GM12874 (cell line): ENCODE results near the gene OMP.

Experiments used
- CTCF ChIP-seq: IDR thresholded peaks from 2 replicates; pipeline ENCODE4 v1.5.1; 2011; ENCODE audit warnings: low read depth, mild to moderate bottlenecking, control low read depth, low read length, moderate library complexity; ENCODE audit not compliant: insufficient read depth

Gene OMP

DNA sequence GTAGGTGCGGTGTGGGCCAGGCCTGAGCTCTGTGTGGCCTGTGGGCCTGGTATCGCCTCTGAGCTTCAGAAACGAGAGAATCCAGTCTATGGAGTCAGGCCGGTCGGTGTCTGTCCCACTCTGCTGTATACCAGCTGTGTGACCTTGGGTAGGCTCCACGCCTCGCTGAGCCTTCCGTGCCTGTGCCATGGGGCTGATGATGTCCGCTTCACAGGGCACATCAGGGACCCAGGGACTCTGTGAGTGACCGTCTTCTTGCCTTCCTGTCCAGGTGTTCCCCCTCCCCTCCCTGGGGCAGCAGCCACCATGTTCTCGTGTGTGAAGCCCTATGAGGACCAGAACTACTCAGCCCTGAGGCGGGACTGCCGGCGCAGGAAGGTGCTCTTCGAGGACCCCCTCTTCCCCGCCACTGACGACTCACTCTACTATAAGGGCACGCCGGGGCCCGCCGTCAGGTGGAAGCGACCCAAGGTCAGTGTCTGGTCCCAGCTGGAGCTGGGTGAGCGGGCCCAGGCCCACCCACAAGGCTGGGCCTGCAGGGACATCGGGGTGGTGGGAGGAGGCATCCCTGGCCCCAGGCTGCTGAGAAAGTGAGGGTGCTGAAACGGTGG is 18.0 kb upstream of the OMP start:
- no peak for TF ChIP-seq CTCF

GRCh38 chr11:77085652-77086051 is 17.0 kb upstream of the OMP start:
- TF ChIP-seq CTCF: no peak

GRCh38 chr11:77086521-77087472 is 15.8 kb upstream of the OMP start:
- no peak for TF ChIP-seq CTCF

DNA sequence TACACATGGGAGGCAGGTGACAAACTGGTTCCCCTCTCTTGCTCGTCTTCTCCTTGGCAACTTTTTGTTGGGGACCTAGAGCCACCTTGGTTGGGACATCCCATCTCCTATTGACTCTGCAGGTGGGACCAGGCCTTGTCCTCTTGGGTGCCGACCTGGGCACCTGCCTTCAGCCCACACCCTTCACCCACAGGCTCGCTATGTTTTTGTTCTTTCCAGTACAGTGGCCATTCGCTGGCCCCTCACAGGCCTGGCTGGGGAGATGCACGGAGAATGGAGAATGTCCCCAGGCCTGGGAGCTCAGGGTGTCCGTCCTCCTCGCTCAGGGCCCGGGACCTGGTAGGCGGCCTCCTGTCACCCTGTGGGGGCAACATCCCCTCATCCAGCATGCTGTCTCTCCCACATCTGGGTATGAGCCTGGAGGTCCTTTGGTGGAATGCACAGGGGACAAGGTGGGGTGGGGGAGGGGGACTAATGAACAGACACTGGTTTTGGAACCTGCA is 14.9 kb upstream of the OMP start:
- TF ChIP-seq CTCF: no peak

- no peak for TF ChIP-seq CTCF
Observed at GRCh38 chr11:77088236-77089003, 14.2 kb upstream of the OMP start.

DNA sequence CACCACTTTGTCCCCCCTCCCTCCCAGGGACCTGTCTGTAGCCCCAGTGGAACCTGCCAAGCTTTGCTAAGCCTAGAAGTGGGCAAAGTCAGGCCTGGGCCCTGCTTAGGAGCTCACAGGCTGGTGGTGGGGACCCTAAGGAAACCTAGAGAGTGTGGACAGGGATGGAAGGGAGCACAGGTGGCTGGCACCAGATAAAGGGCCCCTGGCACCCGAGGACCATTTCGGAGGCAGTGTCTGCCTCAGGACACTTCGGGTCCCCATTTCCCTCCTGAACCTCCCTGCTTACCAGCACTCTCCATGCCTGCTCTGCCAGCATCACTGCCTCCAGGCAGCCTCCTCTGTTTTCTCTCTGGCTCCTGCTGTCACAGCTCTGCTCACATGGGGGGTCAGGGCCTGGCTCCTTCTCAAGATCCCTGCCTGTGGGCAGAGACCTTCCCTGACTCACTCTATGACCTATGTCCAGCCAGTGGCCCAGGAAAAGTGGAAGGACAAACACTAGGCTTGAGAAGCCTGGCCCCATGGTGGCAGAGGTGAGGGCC is 13.6 kb upstream of the OMP start:
- TF ChIP-seq CTCF: no peak

DNA sequence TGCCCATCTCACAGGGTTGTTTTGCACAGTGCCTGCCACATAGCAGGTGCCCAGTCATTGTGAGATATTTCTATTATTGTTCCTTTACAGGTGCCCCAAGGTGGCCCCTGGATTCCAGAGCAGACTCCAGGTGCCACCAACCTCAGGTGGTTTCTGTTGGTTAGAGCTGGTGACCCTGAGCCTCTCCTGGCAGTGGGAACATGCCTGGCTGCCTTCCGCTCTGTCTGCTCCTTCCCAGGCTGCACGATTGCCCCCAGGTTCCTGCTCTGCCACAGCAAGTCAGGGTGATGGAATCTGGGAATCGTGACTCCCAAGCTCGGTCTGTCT is 12.6 kb upstream of the OMP start:
- TF ChIP-seq CTCF: no peak
